ENCODE data around the gene DNAI4.
A peak's percentile ranks its signal among the peaks of the same experiment; 100 is the strongest.
"Not testable (repeated sequence)": the region's sequence is repeated elsewhere in the genome, so short reads cannot be mapped to it uniquely, and the experiment has no call there.

DNAI4 gene, protein sequence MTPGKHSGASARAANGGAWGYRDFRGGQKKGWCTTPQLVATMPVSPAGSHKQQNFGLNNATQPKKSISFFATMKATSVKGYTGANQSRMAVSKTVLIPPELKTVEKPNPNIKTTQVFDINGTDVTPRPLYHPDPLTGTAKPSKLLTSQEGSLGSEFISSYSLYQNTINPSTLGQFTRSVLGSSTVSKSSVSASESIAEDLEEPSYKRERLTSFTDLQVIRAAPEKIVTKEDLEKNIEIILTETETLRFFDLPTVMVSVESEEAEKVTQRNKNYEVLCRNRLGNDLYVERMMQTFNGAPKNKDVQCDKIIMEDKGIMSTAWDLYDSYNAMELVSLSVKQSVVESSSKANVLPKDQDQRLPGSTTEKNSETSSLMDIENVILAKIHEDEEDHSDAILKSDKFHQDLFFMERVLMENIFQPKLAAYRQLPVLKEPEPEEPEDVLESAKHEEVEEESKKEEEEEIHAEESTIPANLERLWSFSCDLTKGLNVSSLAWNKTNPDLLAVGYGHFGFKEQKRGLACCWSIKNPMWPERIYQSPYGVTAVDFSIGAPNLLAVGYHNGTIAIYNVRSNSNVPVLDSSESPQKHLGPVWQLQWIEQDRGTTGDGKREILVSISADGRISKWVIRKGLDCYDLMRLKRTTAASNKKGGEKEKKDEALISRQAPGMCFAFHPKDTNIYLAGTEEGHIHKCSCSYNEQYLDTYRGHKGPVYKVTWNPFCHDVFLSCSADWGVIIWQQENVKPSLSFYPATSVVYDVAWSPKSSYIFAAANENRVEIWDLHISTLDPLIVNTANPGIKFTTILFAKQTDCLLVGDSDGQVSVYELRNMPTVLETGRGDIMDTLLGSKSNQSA

GRCh38 chr1:66924756-66925557 is at the start of gene DNAI4, which contains the start of gene MIER1:
Gene DNAI4 (minus strand): TSS chr1:66924856. CDS start chr1:66924831, 25 bp downstream.
Gene MIER1 (plus strand): TSS chr1:66924990. CDS start chr1:66925029, 39 bp downstream.
- TF ChIP-seq ZFX (IDR thresholded peaks at IDR 0.05; ENCODE audit: borderline replicate concordance), result no peak
- TF ChIP-seq, protein P1, sequence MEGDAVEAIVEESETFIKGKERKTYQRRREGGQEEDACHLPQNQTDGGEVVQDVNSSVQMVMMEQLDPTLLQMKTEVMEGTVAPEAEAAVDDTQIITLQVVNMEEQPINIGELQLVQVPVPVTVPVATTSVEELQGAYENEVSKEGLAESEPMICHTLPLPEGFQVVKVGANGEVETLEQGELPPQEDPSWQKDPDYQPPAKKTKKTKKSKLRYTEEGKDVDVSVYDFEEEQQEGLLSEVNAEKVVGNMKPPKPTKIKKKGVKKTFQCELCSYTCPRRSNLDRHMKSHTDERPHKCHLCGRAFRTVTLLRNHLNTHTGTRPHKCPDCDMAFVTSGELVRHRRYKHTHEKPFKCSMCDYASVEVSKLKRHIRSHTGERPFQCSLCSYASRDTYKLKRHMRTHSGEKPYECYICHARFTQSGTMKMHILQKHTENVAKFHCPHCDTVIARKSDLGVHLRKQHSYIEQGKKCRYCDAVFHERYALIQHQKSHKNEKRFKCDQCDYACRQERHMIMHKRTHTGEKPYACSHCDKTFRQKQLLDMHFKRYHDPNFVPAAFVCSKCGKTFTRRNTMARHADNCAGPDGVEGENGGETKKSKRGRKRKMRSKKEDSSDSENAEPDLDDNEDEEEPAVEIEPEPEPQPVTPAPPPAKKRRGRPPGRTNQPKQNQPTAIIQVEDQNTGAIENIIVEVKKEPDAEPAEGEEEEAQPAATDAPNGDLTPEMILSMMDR (IDR thresholded peaks at IDR 0.05), result peak; percentile 25
- peak within 1 kb of the TSS; percentile 87 for H3K27ac ChIP-seq

DNA sequence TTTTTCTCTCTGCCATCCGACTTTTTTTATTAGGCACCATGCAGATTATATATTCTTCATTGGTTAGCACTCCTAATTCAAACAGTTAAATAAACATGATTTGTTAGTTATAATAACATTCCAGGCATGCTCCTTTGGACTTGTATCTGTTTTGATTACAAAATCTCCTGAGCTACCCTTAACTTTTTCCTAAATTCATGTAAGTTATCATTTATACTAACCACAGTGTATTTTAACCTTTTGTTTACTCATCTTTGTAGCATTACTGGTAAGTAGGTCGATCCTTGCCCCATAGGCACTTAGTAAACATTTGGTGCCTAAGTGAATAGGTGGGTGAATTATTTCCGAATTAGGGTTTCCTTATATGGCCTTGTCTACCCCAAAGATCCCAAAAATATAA is 43.9 kb upstream of the DNAI4 start:
- no peak overlapping the region for H3K27ac ChIP-seq
- TF ChIP-seq, protein P1 (IDR thresholded peaks at IDR 0.05), result no peak
- no peak for TF ChIP-seq ZFX (IDR thresholded peaks at IDR 0.05; ENCODE audit: borderline replicate concordance)

DNA sequence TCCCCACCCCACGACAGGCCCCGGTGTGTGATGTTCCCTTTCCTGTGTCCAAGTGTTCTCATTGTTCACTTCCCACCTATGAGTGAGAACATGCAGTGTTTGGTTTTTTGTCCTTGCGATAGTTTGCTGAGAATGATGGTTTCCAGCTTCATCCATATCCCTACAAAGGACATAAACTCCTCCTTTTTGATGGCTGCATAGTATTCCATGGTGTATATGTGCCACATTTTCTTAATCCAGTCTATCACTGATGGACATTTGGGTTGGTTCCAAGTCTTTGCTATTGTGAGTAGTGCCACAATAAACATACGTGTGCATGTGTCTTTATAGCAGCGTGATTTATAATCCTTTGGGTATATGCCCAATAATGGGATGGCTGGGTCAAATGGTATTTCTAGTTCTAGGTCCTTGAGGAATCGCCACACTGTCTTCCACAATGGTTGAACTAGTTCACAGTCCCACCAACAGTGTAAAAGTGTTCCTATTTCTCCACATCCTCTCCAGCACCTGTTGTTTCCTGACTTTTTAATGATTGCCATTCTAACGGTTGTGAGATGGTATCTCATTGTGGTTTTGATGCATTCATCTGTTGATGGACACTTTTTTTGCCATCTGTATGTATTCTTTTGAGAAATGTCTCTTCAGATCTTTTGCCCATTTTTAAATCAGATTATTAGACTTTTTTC is 41.7 kb upstream of the DNAI4 start:
- H3K27ac ChIP-seq, result not testable (repeated sequence)

DNA sequence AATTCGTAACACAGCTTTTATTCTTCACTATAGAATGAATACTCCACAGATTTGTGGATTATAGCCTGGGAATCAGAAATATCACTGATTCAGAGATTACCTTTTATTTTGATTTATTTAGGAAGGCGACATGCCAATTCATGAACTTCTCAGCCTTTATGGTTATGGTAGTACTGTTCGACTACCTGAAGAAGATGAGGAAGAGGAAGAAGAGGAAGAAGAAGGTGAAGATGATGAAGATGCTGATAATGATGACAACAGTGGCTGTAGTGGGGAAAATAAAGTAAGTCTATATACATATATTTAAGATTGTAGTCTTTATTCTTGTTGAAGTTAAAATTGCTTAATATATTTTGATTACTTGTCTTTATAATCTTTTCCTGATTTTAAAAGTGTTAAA is 33.3 kb upstream of the DNAI4 start:
- TF ChIP-seq ZFX (IDR thresholded peaks at IDR 0.05; ENCODE audit: borderline replicate concordance), result no peak
- TF ChIP-seq, protein P1 (IDR thresholded peaks at IDR 0.05), result no peak
- no peak overlapping the region for H3K27ac ChIP-seq

DNA sequence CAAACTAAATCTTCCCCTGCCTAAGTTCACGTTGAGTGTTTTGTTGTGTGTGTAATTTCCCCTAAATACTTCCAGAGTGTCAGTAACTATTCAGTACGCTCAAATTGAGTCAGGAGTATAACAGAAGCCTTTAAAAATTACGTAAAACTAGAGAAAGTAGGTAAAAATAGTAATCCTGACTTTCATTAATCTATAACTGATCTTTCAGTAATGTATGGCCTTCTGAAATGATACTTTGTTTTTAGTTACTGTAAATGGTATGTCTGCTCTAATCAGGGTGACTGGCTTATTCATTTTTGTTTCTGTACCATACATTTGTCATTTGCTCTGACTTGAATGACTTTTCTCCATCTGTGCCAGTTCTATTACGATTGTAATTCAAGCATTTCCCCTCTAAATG is 29.6 kb upstream of the DNAI4 start:
- no peak overlapping the region for H3K27ac ChIP-seq
- TF ChIP-seq, protein P1 (IDR thresholded peaks at IDR 0.05), result no peak
- no peak for TF ChIP-seq ZFX (IDR thresholded peaks at IDR 0.05; ENCODE audit: borderline replicate concordance)

DNA sequence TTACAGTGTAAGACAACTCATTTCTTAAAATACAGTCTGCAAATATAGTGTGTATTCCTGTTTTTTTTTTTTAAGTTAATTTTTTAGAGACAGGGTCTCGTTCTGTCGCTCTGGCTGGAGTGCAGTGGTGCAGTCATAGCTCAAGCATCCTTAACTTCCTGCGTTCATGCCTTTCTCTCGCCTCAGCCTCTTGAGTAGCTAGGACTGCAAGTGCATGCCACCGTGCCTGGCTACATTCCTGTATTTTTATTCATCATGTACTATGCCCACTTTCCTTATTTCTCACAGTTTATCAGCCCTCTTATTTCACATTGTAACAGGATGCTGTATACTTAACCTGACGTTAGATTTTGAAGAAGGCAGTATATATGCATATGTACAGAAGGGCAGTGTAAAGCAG is 26.9 kb upstream of the DNAI4 start:
- no peak overlapping the region for H3K27ac ChIP-seq
- TF ChIP-seq ZFX (IDR thresholded peaks at IDR 0.05; ENCODE audit: borderline replicate concordance), result no peak

- H3K27ac ChIP-seq, result no peak overlapping the region
- no peak for TF ChIP-seq ZFX (IDR thresholded peaks at IDR 0.05; ENCODE audit: borderline replicate concordance)
- TF ChIP-seq, protein P1 (IDR thresholded peaks at IDR 0.05), result no peak
Measured at GRCh38 chr1:66947267-66947666, 22.6 kb upstream of the DNAI4 start.

Data from 22Rv1 (cell line).